GM23338 (cell line): Measurements from ENCODE around the gene TUBA4B. TPM values are rescaled to one million over a fixed set of nuclear protein-coding genes. Genes with fewer than 3 reads are reported as not detected.

Experiments used
- ATAC-seq: fragments of 200-7000 bp; cut with Tn5 transposase; 3 replicates; pipeline ENCODE4 v1.9.1; 2020
- DNase-seq: peaks from one replicate; pipeline ENCODE4 v3.0.0-alpha.2; 2015; ENCODE audit warnings: low spot score
- H2AFZ ChIP-seq: fragments of 200-600 bp; sonication (generic); 2 replicates; pipeline ENCODE4 v1.8.0; 2016; ENCODE audit warnings: antibody characterized with exemption, mild to moderate bottlenecking, moderate library complexity
- H3F3A ChIP-seq: fragments of 200-600 bp; sonication (generic); replicated peaks from 2 replicates; pipeline ENCODE4 v1.8.0; 2017; ENCODE audit warnings: antibody characterized with exemption, mixed run types, low read depth
- H3K27ac ChIP-seq: fragments of 200-600 bp; sonication (generic); 2 replicates; pipeline ENCODE4 v1.6.1; 2016; ENCODE audit warnings: low read depth
- H3K27me3 ChIP-seq: fragments of 200-600 bp; sonication (generic); 2 replicates; pipeline ENCODE4 v1.8.0; 2016; ENCODE audit warnings: mild to moderate bottlenecking, mixed run types, moderate library complexity; ENCODE audit not compliant: insufficient read depth
- H3K36me3 ChIP-seq: fragments of 200-600 bp; sonication (generic); 2 replicates; pipeline ENCODE4 v1.8.0; 2016; ENCODE audit warnings: mild to moderate bottlenecking; ENCODE audit not compliant: insufficient read depth
- H3K4me1 ChIP-seq: fragments of 200-600 bp; sonication (generic); 2 replicates; pipeline ENCODE4 v1.8.0; 2016; ENCODE audit warnings: mild to moderate bottlenecking, moderate library complexity; ENCODE audit not compliant: insufficient read depth
- H3K4me2 ChIP-seq: fragments of 200-600 bp; sonication (generic); 2 replicates; pipeline ENCODE4 v1.7.1; 2017; ENCODE audit warnings: mixed run types
- H3K4me3 ChIP-seq: fragments of 200-600 bp; sonication (generic); 2 replicates; pipeline ENCODE4 v1.6.1; 2016; ENCODE audit warnings: mixed run types
- H3K79me2 ChIP-seq: fragments of 200-600 bp; sonication (generic); replicated peaks from 2 replicates; pipeline ENCODE4 v1.8.0; 2017; ENCODE audit warnings: mild to moderate bottlenecking; ENCODE audit not compliant: insufficient read depth
- H3K9me2 ChIP-seq: fragments of 200-600 bp; sonication (generic); 2 replicates; pipeline ENCODE4 v1.8.0; 2017; ENCODE audit not compliant: insufficient read depth
- H4K20me1 ChIP-seq: fragments of 200-600 bp; sonication (generic); replicated peaks from 2 replicates; pipeline ENCODE4 v1.8.0; 2017; ENCODE audit warnings: mild to moderate bottlenecking; ENCODE audit not compliant: insufficient read depth
- H3K27ac Mint-ChIP-seq: 2 replicates; pipeline ENCODE4 v1.8.0; 2020; ENCODE audit warnings: inconsistent platforms, mild to moderate bottlenecking, moderate library complexity, mixed read lengths
- H3K27me3 Mint-ChIP-seq: 3 replicates; pipeline ENCODE4 v1.8.0; 2022; ENCODE audit warnings: low read depth, mild to moderate bottlenecking, moderate library complexity, mixed read lengths, inconsistent platforms; ENCODE audit not compliant: insufficient read depth, poor library complexity
- H3K36me3 Mint-ChIP-seq: 3 replicates; pipeline ENCODE4 v1.8.0; 2021; ENCODE audit warnings: low read depth, mild to moderate bottlenecking, inconsistent platforms, moderate library complexity, mixed read lengths
- H3K4me1 Mint-ChIP-seq: 3 replicates; pipeline ENCODE4 v1.8.0; 2020; ENCODE audit warnings: mild to moderate bottlenecking, inconsistent platforms, mixed read lengths
- H3K4me3 Mint-ChIP-seq: 3 replicates; pipeline ENCODE4 v1.8.0; 2021; ENCODE audit warnings: moderate library complexity, mild to moderate bottlenecking, inconsistent platforms, mixed read lengths
- H3K9me3 Mint-ChIP-seq: 3 replicates; pipeline ENCODE4 v1.8.0; 2020; ENCODE audit warnings: moderate library complexity, mild to moderate bottlenecking, inconsistent platforms, mixed read lengths
- CREB1 ChIP-seq: fragments of 250-450 bp; sonication (Bioruptor Pico); IDR thresholded peaks from 2 replicates; pipeline ENCODE4 v1.5.0; 2020; ENCODE audit warnings: low read depth, mild to moderate bottlenecking, moderate library complexity
- EZH2 ChIP-seq: fragments of 200-600 bp; sonication (generic); IDR thresholded peaks from one replicate; pipeline ENCODE4 v1.8.0; 2017; ENCODE audit warnings: antibody characterized with exemption, mild to moderate bottlenecking, low read depth; ENCODE audit not compliant: unreplicated experiment
- EZH2phosphoT487 ChIP-seq: fragments of 200-600 bp; sonication (generic); IDR thresholded peaks from one replicate; pipeline ENCODE4 v1.8.1; 2018; ENCODE audit warnings: antibody characterized with exemption; ENCODE audit not compliant: unreplicated experiment
- JUNB ChIP-seq: IDR thresholded peaks from one replicate; pipeline ENCODE4 v1.6.1; 2016; ENCODE audit warnings: antibody characterized with exemption; ENCODE audit not compliant: unreplicated experiment
- NANOG ChIP-seq: IDR thresholded peaks from 2 replicates; pipeline ENCODE4 v1.6.1; 2016; ENCODE audit warnings: antibody characterized with exemption, borderline replicate concordance
- POLR2AphosphoS5 ChIP-seq: IDR thresholded peaks from 2 replicates; pipeline ENCODE4 v1.6.1; 2016; ENCODE audit warnings: antibody characterized with exemption, low read depth
- STAT1 ChIP-seq: IDR thresholded peaks from one replicate; pipeline ENCODE4 v1.6.1; 2016; ENCODE audit warnings: antibody characterized with exemption; ENCODE audit not compliant: unreplicated experiment
- ZNF114 ChIP-seq: fragments of 250-450 bp; sonication (Bioruptor Pico); IDR thresholded peaks from 2 replicates; pipeline ENCODE4 v1.5.0; 2020; ENCODE audit warnings: mild to moderate bottlenecking, moderate library complexity
- polyA plus RNA-seq: library from polyadenylated mRNA; unstranded; fragments of >200 nt; fragmentation: Nextera tagmentation; extraction: Ambion mirVana; gene quantifications from 2 replicates; pipeline ENCODE4 v1.2.1, GENCODE V29; 2016
- total RNA-seq: library from RNA; depleted of rRNA; stranded (reverse); fragments of >200 nt; shearing (Covaris generic); gene quantifications from 2 replicates; pipeline ENCODE4 v1.2.3, GENCODE V29; 2014
- TF ChIP-seq, protein P1 (sequence below), 2 experiments: fragments of 200-600 bp in 1 of 2; sonication (generic) in 1 of 2; conservative IDR thresholded peaks; 2 replicates each; pipeline versions ENCODE4 v1.5.1 to v1.6.1; 2016 to 2017; ENCODE audit warnings: antibody characterized with exemption in 2 of 2, low read depth in 2 of 2, mild to moderate bottlenecking in 2 of 2, moderate library complexity in 1 of 2
- TF ChIP-seq, protein P2 (sequence below): IDR thresholded peaks from one replicate; pipeline ENCODE4 v1.6.1; 2018; ENCODE audit warnings: antibody characterized with exemption; ENCODE audit not compliant: unreplicated experiment
- TF ChIP-seq, protein P3 (sequence below): IDR thresholded peaks from 2 replicates; pipeline ENCODE4 v1.6.1; 2016; ENCODE audit warnings: antibody characterized with exemption
- TF ChIP-seq, protein P4 (sequence below): fragments of 250-450 bp; sonication (Bioruptor Pico); IDR thresholded peaks from 2 replicates; pipeline ENCODE4 v1.5.0; 2020; ENCODE audit warnings: mild to moderate bottlenecking, moderate library complexity

Gene TUBA4B
- total and polyA plus RNA-seq, 2 experiments from 2014 or later: 0.14 TPM; not detected in 1

DNA sequence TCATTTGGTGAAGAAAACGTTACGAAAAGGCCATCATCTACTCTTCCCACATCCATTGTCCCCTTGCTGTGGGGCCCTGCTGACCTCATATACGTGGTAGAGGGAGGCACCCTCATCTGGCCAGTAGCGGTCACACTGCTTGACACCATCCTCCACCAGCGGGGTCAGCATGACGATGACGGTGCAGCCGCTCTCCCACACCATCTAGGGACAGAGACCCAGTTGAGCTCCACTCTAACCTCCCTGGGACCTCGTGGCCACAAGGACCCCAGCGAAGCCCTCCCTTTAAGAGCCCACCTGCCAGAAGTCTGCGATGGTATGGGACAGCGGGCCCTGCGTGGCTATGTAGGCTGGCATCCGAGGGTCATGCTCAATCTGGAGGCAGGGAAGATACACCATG is 43.1 kb downstream of the TUBA4B start:
- H3K36me3 ChIP-seq: no peaks in the 10 kb centered on the region
- no peak overlapping the region for H3K4me2 ChIP-seq
- Mint-ChIP-seq H3K27me3 (peaks cover 36% of the 10 kb centered on the region), H3K4me1 (peaks cover 12% of the 10 kb centered on the region), H3K36me3 (no peaks in the 10 kb centered on the region; the same call in 2 of the 3 replicates), H3K9me3 (no peaks in the 10 kb centered on the region; the same call in 1 of the 3 replicates), H3K4me3 (no peak overlapping the region), H3K27ac (no peak overlapping the region)
- H3K4me3 ChIP-seq: no peak overlapping the region
- no peak overlapping the region for H3K27ac ChIP-seq
- peaks cover 9% of the 10 kb centered on the region for H3K4me1 ChIP-seq
- no peaks in the 10 kb centered on the region for H4K20me1 ChIP-seq
- peaks cover 19% of the 10 kb centered on the region for H3K27me3 ChIP-seq
- no peaks in the 10 kb centered on the region for H3K79me2 ChIP-seq
- ATAC-seq: no peak
- H3F3A ChIP-seq: peaks cover 5% of the 10 kb centered on the region; the same call in 1 of the 2 replicates
- no peak overlapping the region for H2AFZ ChIP-seq
- no peaks in the 10 kb centered on the region for H3K9me2 ChIP-seq
- no peak for DNase-seq
- TF ChIP-seq EZH2phosphoT487: no peak
- no peak for TF ChIP-seq EZH2
- TF ChIP-seq ZNF114 (CRISPR knock-in tag): no peak
- TF ChIP-seq POLR2AphosphoS5: no peak
- TF ChIP-seq CREB1 (CRISPR knock-in tag): no peak
- no peak for TF ChIP-seq NANOG
- TF ChIP-seq JUNB: no peak
- TF ChIP-seq, protein P1, sequence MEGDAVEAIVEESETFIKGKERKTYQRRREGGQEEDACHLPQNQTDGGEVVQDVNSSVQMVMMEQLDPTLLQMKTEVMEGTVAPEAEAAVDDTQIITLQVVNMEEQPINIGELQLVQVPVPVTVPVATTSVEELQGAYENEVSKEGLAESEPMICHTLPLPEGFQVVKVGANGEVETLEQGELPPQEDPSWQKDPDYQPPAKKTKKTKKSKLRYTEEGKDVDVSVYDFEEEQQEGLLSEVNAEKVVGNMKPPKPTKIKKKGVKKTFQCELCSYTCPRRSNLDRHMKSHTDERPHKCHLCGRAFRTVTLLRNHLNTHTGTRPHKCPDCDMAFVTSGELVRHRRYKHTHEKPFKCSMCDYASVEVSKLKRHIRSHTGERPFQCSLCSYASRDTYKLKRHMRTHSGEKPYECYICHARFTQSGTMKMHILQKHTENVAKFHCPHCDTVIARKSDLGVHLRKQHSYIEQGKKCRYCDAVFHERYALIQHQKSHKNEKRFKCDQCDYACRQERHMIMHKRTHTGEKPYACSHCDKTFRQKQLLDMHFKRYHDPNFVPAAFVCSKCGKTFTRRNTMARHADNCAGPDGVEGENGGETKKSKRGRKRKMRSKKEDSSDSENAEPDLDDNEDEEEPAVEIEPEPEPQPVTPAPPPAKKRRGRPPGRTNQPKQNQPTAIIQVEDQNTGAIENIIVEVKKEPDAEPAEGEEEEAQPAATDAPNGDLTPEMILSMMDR (conservative IDR thresholded peaks at IDR 0.05; ENCODE audit: low read depth in 2 of 2): no peak
- TF ChIP-seq, protein P2, sequence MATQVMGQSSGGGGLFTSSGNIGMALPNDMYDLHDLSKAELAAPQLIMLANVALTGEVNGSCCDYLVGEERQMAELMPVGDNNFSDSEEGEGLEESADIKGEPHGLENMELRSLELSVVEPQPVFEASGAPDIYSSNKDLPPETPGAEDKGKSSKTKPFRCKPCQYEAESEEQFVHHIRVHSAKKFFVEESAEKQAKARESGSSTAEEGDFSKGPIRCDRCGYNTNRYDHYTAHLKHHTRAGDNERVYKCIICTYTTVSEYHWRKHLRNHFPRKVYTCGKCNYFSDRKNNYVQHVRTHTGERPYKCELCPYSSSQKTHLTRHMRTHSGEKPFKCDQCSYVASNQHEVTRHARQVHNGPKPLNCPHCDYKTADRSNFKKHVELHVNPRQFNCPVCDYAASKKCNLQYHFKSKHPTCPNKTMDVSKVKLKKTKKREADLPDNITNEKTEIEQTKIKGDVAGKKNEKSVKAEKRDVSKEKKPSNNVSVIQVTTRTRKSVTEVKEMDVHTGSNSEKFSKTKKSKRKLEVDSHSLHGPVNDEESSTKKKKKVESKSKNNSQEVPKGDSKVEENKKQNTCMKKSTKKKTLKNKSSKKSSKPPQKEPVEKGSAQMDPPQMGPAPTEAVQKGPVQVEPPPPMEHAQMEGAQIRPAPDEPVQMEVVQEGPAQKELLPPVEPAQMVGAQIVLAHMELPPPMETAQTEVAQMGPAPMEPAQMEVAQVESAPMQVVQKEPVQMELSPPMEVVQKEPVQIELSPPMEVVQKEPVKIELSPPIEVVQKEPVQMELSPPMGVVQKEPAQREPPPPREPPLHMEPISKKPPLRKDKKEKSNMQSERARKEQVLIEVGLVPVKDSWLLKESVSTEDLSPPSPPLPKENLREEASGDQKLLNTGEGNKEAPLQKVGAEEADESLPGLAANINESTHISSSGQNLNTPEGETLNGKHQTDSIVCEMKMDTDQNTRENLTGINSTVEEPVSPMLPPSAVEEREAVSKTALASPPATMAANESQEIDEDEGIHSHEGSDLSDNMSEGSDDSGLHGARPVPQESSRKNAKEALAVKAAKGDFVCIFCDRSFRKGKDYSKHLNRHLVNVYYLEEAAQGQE: no peak
- TF ChIP-seq, protein P3, sequence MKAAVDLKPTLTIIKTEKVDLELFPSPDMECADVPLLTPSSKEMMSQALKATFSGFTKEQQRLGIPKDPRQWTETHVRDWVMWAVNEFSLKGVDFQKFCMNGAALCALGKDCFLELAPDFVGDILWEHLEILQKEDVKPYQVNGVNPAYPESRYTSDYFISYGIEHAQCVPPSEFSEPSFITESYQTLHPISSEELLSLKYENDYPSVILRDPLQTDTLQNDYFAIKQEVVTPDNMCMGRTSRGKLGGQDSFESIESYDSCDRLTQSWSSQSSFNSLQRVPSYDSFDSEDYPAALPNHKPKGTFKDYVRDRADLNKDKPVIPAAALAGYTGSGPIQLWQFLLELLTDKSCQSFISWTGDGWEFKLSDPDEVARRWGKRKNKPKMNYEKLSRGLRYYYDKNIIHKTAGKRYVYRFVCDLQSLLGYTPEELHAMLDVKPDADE: no peak
- TF ChIP-seq, protein P4, sequence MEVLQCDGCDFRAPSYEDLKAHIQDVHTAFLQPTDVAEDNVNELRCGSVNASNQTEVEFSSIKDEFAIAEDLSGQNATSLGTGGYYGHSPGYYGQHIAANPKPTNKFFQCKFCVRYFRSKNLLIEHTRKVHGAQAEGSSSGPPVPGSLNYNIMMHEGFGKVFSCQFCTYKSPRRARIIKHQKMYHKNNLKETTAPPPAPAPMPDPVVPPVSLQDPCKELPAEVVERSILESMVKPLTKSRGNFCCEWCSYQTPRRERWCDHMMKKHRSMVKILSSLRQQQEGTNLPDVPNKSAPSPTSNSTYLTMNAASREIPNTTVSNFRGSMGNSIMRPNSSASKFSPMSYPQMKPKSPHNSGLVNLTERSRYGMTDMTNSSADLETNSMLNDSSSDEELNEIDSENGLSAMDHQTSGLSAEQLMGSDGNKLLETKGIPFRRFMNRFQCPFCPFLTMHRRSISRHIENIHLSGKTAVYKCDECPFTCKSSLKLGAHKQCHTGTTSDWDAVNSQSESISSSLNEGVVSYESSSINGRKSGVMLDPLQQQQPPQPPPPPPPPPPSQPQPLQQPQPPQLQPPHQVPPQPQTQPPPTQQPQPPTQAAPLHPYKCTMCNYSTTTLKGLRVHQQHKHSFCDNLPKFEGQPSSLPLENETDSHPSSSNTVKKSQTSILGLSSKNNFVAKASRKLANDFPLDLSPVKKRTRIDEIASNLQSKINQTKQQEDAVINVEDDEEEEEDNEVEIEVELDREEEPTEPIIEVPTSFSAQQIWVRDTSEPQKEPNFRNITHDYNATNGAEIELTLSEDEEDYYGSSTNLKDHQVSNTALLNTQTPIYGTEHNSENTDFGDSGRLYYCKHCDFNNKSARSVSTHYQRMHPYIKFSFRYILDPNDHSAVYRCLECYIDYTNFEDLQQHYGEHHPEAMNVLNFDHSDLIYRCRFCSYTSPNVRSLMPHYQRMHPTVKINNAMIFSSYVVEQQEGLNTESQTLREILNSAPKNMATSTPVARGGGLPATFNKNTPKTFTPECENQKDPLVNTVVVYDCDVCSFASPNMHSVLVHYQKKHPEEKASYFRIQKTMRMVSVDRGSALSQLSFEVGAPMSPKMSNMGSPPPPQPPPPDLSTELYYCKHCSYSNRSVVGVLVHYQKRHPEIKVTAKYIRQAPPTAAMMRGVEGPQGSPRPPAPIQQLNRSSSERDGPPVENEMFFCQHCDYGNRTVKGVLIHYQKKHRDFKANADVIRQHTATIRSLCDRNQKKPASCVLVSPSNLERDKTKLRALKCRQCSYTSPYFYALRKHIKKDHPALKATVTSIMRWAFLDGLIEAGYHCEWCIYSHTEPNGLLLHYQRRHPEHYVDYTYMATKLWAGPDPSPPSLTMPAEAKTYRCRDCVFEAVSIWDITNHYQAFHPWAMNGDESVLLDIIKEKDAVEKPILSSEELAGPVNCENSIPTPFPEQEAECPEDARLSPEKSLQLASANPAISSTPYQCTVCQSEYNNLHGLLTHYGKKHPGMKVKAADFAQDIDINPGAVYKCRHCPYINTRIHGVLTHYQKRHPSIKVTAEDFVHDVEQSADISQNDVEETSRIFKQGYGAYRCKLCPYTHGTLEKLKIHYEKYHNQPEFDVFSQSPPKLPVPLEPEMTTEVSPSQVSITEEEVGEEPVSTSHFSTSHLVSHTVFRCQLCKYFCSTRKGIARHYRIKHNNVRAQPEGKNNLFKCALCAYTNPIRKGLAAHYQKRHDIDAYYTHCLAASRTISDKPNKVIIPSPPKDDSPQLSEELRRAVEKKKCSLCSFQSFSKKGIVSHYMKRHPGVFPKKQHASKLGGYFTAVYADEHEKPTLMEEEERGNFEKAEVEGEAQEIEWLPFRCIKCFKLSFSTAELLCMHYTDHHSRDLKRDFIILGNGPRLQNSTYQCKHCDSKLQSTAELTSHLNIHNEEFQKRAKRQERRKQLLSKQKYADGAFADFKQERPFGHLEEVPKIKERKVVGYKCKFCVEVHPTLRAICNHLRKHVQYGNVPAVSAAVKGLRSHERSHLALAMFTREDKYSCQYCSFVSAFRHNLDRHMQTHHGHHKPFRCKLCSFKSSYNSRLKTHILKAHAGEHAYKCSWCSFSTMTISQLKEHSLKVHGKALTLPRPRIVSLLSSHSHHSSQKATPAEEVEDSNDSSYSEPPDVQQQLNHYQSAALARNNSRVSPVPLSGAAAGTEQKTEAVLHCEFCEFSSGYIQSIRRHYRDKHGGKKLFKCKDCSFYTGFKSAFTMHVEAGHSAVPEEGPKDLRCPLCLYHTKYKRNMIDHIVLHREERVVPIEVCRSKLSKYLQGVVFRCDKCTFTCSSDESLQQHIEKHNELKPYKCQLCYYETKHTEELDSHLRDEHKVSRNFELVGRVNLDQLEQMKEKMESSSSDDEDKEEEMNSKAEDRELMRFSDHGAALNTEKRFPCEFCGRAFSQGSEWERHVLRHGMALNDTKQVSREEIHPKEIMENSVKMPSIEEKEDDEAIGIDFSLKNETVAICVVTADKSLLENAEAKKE: no peak
- TF ChIP-seq STAT1: no peak
